Activated naive CD4-positive, alpha-beta T cell treated with anti-CD3 and anti-CD28 coated beads, Interleukin-2, amount 50 U/mL, for 24 hours (primary cell): ENCODE measurements around the gene DPP8.

Experiments used
- H3K27ac Mint-ChIP-seq: one replicate; pipeline ENCODE4 v1.8.0; 2021; ENCODE audit warnings: mild to moderate bottlenecking, mixed read lengths
- H3K27me3 Mint-ChIP-seq: one replicate; pipeline ENCODE4 v1.8.0; 2021; ENCODE audit warnings: mixed read lengths
- H3K36me3 Mint-ChIP-seq: one replicate; pipeline ENCODE4 v1.8.0; 2021; ENCODE audit warnings: mixed read lengths
- H3K4me1 Mint-ChIP-seq: one replicate; pipeline ENCODE4 v1.8.0; 2021; ENCODE audit warnings: mixed read lengths
- H3K4me3 Mint-ChIP-seq: one replicate; pipeline ENCODE4 v1.8.0; 2021; ENCODE audit warnings: mild to moderate bottlenecking, mixed read lengths
- H3K9me3 Mint-ChIP-seq: one replicate; pipeline ENCODE4 v1.8.0; 2021; ENCODE audit warnings: mixed read lengths

Gene DPP8

GRCh38 chr15:65394280-65394789 lies 123.2 kb downstream of the DPP8 start:
- Mint-ChIP-seq H3K36me3 (no peaks in the 10 kb centered on the region), H3K4me1 (peaks cover 10% of the 10 kb centered on the region), H3K9me3 (no peaks in the 10 kb centered on the region), H3K27me3 (peaks cover 32% of the 10 kb centered on the region), H3K27ac (no peak overlapping the region), H3K4me3 (no peak overlapping the region)

- no peak overlapping the region for H3K4me3 Mint-ChIP-seq
- no peak overlapping the region for H3K27ac Mint-ChIP-seq
- peaks cover 10% of the 10 kb centered on the region for H3K4me1 Mint-ChIP-seq
- no peaks in the 10 kb centered on the region for H3K9me3 Mint-ChIP-seq
- no peaks in the 10 kb centered on the region for H3K36me3 Mint-ChIP-seq
- H3K27me3 Mint-ChIP-seq, result peaks cover 28% of the 10 kb centered on the region
Observed at GRCh38 chr15:65393557-65393956, 123.9 kb downstream of the DPP8 start.

DNA sequence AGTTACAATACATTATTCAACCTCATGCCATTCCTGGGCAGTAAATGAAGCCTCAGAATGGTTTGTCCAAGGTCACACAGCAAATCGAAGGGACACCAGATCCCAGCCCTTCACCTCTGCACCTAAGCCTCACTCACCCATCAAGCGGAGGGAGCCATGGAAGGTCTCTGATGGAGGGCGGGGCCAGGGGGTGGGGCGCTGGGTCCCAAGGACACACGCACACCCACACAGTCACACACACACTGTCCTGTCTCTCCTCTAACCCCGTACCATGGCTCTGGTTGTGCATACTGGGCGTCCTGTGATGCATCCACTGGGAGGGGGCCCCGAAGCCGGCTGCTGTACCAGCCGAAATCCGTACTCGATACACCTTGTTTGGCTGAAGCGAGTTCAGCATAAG lies 124.4 kb downstream of the DPP8 start:
- no peaks in the 10 kb centered on the region for H3K36me3 Mint-ChIP-seq
- no peak overlapping the region for H3K27ac Mint-ChIP-seq
- no peaks in the 10 kb centered on the region for H3K9me3 Mint-ChIP-seq
- no peak overlapping the region for H3K4me3 Mint-ChIP-seq
- peaks cover 10% of the 10 kb centered on the region for H3K4me1 Mint-ChIP-seq
- H3K27me3 Mint-ChIP-seq, result peaks cover 28% of the 10 kb centered on the region
